Pancreas (tissue), 10 donors: ENCODE data around the gene ZSWIM4. TPM values are rescaled to one million over a fixed set of nuclear protein-coding genes. Genes with fewer than 3 reads are reported as not detected.
"Not testable (repeated sequence)": the region's sequence is repeated elsewhere in the genome, so short reads cannot be mapped to it uniquely, and the experiment has no call there.

Source experiments
- ATAC-seq, 4 donors: fragments of 200-7000 bp; cut with Tn5 transposase; one replicate each; pipeline versions ENCODE4 v1.8.0 to v1.9.1; 2020; ENCODE audit warnings: mild to moderate bottlenecking in 4 of 4, moderate library complexity in 4 of 4
- DNase-seq, 6 donors: peaks; one replicate each; pipeline ENCODE4 v3.0.0-alpha.2; 2020
- FAIRE-seq: peaks from 2 replicates; lab custom pipeline; 2012; peaks lifted over from hg19 to GRCh38; lab: Jason Lieb, UNC
- H3K27ac ChIP-seq, 4 donors: fragments of 200-600 bp; sonication (generic); 1 replicate in 3 of 4; 2 replicates in 1 of 4; pipeline versions ENCODE4 v1.5.0 to v1.8.0; 2020
- H3K27me3 ChIP-seq, 4 donors: fragments of 200-600 bp; one replicate each; pipeline ENCODE4 v1.8.0; 2021
- H3K36me3 ChIP-seq, 3 donors: fragments of 200-600 bp; sonication (generic) in 1 of 3; one replicate each; pipeline versions ENCODE4 v1.5.0 to v1.8.0; 2020 to 2021
- H3K4me1 ChIP-seq, 3 donors: fragments of 200-600 bp; one replicate each; pipeline ENCODE4 v1.8.0; 2021
- H3K4me3 ChIP-seq, 4 donors: fragments of 200-600 bp; sonication (generic) in 2 of 4; one replicate each; pipeline versions ENCODE4 v1.5.0 to v1.8.0; 2020 to 2021
- H3K9me3 ChIP-seq, 4 donors: fragments of 200-600 bp; one replicate each; pipeline ENCODE4 v1.8.0; 2021
- WGBS, 2 donors: extraction: QIAGEN DNeasy Blood & Tissue Kit; methylation state at CpG; one replicate each; pipeline ENCODE4 v1.1.7; 2013; 5-methylcytosine and 5-hydroxymethylcytosine counted together
- intact Hi-C, 3 donors: fragments of 100-400 bp; cut with DNase I; formaldehyde crosslinking; loops; one replicate each; pipeline versions ENCODE4 v1.11.1 to v1.14.2; 2022
- polyA plus RNA-seq, 2 donors: library from polyadenylated mRNA; stranded (reverse); fragments of 200-250 nt; gene quantifications; one replicate each; pipeline ENCODE4 v1.2.3, GENCODE V29; 2013
- total RNA-seq, 6 donors: library from RNA; stranded (reverse); fragmentation: NEBNext Ultra II Directional in 4 of 6; extraction: Animal tissue kit (Norgen Biotek cat#: 25700) in 4 of 6; gene quantifications; one replicate each; pipeline versions ENCODE4 v1.2.1 to v1.2.4, GENCODE V29; 2021 to 2023
- TF ChIP-seq, protein P1 (sequence below), 4 donors: fragments of 200-600 bp; sonication (generic) in 3 of 4; IDR thresholded peaks; one replicate each; pipeline versions ENCODE4 v1.5.0 to v1.8.0; 2021; ENCODE audit warnings: antibody characterized with exemption in 4 of 4
- donor health status: healthy with polysubstance abuse.
- donor health status: DM: no; HTN: no; CAD: no; lungs with moderate emphysema.
- donor health status: DM: no; HTN: no; CAD: no.
- donor health status: control.
- donor health status: control.
- donor health status: Bipolar disorder and iron deficiency.
- donor health status: DM: yes; HTN: yes; CAD: no.
- donor health status: DM: no; HTN: no; CAD: no.
- donor health status: DM: no; HTN: no; CAD: no.
- donor health status: DM: yes; HTN: yes; CAD: no.

Gene ZSWIM4
- total RNA-seq = 1 to 10 TPM; 1.9 to 9.3 (median 3.4) TPM
- polyA plus RNA-seq = 1 to 10 TPM; 3.9 to 5.5 TPM

DNA sequence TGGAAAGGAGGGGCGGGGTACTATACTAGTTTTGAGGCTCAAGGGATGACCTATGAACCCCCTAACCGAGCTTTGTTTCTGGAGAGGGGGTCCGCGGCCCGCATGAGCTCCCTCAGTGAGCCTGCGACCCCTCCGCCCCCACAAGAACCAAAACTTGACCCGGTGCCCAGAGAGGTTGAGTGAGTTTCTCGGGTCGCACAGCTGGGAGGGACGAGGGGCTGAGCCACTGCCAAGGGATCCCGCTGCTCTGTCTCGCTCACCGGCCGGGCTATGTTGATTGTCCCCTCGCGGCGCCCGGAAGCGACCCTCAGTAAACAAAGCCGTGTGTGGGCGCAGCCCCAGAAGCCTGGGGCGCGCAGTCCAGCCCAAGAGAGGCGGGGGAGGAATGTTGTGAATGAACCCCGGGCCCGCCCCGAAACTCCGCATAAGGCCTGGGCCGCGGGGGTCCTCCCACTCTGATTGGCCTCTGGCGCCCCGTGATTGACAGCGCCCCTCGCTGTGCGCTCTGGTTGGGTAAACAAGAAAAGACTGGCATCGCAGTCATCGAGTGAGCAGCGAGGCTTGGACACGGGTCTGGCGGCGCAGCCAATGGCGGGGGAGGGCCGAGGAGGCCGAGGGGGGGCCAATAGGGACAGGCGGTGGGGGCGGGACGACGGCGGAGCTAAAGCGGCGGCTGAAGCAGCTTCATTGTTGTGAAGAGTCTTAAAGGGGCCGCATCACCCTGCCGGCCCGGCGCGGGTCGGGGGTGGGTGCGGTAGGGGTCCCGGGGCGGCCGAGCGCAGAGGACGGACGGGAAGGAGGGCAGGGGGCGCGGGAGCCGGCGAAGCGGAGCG is at the start of gene ZSWIM4:
Gene ZSWIM4, plus strand, starts transcription at position 687 of the 833 bp plus-strand sequence. CDS start 206 bp downstream, outside the sequence.
- FAIRE-seq = peak; percentile 5
- peak within 1 kb of the TSS; percentile 81 to 95 (median 88) for H3K27ac ChIP-seq
- no peaks in the 10 kb centered on the region for H3K27me3 ChIP-seq
- 1% methylated on average over 54 to 71 of the region's 71 CpGs for WGBS, 2 donors
- intact Hi-C loops = no loop called here
- no peaks in the 10 kb centered on the region for H3K36me3 ChIP-seq
- peak; percentile 95 to 97 (median 97) for ATAC-seq
- H3K4me3 ChIP-seq = peak within 1 kb of the TSS; percentile 49 to 80 (median 69)
- no peaks in the 10 kb centered on the region for H3K9me3 ChIP-seq
- peaks cover 0 to 10% (median 9%) of the 10 kb centered on the region in 3 donors for H3K4me1 ChIP-seq
- TF ChIP-seq, protein P1, sequence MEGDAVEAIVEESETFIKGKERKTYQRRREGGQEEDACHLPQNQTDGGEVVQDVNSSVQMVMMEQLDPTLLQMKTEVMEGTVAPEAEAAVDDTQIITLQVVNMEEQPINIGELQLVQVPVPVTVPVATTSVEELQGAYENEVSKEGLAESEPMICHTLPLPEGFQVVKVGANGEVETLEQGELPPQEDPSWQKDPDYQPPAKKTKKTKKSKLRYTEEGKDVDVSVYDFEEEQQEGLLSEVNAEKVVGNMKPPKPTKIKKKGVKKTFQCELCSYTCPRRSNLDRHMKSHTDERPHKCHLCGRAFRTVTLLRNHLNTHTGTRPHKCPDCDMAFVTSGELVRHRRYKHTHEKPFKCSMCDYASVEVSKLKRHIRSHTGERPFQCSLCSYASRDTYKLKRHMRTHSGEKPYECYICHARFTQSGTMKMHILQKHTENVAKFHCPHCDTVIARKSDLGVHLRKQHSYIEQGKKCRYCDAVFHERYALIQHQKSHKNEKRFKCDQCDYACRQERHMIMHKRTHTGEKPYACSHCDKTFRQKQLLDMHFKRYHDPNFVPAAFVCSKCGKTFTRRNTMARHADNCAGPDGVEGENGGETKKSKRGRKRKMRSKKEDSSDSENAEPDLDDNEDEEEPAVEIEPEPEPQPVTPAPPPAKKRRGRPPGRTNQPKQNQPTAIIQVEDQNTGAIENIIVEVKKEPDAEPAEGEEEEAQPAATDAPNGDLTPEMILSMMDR (IDR thresholded peaks at IDR 0.05) = no peak
- peak; percentile 96 to 100 (median 99) for DNase-seq

DNA sequence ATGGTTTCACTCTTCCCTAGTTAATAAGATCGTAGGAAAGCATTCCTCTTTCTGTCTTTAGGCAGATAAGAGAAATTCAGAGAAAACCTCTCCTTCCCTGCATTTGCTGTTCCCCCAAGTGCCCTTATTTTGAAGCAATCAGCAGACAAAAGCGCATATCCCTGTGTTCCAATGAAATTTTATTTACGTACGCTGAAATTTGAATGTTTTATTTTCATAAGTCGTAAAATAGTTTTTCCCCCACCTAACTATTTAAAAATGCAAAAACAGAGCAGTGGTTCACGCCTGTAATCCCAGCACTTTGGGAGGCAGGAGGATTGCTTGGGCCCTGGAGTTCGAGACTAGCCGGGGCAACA is 48.2 kb upstream of the ZSWIM4 start:
- H3K4me3 ChIP-seq = peak overlapping the region in 3 of 4 donors; percentile 60 to 86 (median 61)

DNA sequence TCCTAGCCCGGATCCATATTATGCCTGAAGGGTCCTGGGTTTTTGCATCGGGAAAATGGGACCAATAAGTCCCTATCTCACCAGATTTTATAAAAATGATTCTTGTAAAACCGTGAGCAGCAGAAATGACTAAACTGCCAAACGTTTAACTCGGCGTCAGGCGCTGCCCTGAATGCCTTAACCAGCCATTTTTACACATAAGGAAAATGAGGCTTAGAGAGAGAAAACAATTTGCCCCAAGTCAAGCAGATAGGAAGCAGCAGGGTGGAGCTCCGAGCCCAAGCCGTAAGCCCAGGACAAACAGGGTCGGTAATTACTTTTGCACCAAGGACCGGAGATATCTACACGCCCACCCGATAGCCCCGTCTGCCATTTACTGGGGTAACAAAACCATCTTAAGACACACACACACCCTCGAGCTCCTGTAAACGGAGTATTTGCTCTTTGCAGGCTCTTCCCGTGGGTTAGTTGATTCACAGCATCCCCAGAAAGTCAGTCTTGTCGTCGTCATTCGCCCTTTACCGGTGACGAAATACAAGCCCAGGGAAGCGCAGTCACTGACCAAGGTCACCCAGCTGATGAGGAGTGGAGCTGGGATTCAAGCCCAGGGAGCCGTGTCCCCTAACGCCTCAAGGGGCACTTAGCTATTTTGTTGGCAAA is 46.9 kb upstream of the ZSWIM4 start:
- no peak for FAIRE-seq
- Histone ChIP-seq H3K27me3 (no peaks in the 10 kb centered on the region), H3K9me3 (no peaks in the 10 kb centered on the region), H3K4me1 (peaks cover 5 to 14% (median 7%) of the 10 kb centered on the region in 3 donors), H3K4me3 (peak overlapping the region; percentile 60 to 86 (median 72)), H3K27ac (peak overlapping the region; percentile 47 to 85 (median 63)), H3K36me3 (peaks cover 0 to 4% (median 0%) of the 10 kb centered on the region in 3 donors)
- TF ChIP-seq, protein P1 (IDR thresholded peaks at IDR 0.05) = no peak
- peak in 2 of 4 donors; percentile 0 to 2 for ATAC-seq
- DNase-seq = peak in 1 of 6 donors; percentile 44
- intact Hi-C loops = no loop called here
- WGBS, 2 donors = 0% methylated on average over 25 of the region's 25 CpGs

More for the DNA sequence above, 48.2 kb upstream of the ZSWIM4 start:
- peak overlapping the region in 3 of 4 donors; percentile 50 to 85 (median 76) for H3K27ac ChIP-seq
- no peak for DNase-seq
- WGBS, 2 donors = 89 to 92% methylated on average over 8 of the region's 8 CpGs
- peaks cover 0 to 4% (median 0%) of the 10 kb centered on the region in 3 donors for H3K36me3 ChIP-seq
- H3K4me1 ChIP-seq = peaks cover 5 to 14% (median 7%) of the 10 kb centered on the region in 3 donors
- no peaks in the 10 kb centered on the region for H3K27me3 ChIP-seq
- intact Hi-C loops = no loop called here
- no peaks in the 10 kb centered on the region for H3K9me3 ChIP-seq
- no peak for ATAC-seq
- TF ChIP-seq, protein P1 (IDR thresholded peaks at IDR 0.05) = no peak
- no peak for FAIRE-seq

DNA sequence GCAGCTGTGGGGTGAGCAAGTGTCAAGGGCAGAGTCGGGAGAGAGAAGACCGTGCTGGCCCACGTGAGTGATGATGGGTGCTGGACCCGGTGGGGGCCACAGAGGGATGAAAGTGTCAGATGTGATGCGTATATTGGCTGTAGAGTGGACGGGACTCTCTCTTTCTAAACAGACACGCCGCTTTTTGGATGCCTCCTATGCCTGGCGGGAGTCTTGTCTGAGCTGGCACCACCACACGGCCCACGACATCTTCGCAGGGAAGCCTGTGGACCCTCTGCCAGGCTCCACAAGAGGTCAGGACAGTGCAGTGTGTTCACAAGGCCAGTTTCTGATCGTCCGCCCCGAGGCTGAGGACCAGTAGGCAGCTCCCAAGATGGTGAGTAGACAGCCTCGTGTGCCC is 43.8 kb upstream of the ZSWIM4 start:
- TF ChIP-seq, protein P1 (IDR thresholded peaks at IDR 0.05) = no peak
- Histone ChIP-seq H3K27ac (no peak overlapping the region), H3K9me3 (no peaks in the 10 kb centered on the region), H3K4me1 (peaks cover 5 to 8% (median 7%) of the 10 kb centered on the region in 3 donors), H3K36me3 (peaks cover 0 to 24% (median 16%) of the 10 kb centered on the region in 3 donors), H3K4me3 (no peak overlapping the region), H3K27me3 (no peaks in the 10 kb centered on the region)
- WGBS, 2 donors = 87 to 88% methylated on average over 16 of the region's 16 CpGs
- ATAC-seq = no peak
- intact Hi-C loops = no loop called here
- FAIRE-seq = no peak
- DNase-seq = no peak

DNA sequence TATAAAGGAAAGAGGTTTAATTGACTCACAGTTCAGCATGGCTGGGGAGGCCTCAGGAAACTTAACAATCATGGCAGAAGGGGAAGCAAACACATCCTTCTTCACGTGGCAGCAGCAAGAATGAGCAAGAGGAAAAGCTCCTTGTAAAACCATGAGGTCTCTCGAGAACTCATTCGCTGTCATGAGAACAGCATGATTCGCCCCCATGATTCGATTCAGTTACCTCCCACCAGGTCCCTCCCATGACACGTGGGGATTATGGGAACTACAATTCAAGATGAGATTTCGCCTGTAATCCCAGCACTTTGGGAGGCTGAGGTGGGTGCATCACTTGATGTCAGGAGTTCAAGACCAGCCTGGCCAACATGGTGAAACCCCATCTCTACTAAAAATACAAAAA is 41.6 kb upstream of the ZSWIM4 start:
- H3K27ac ChIP-seq, FAIRE-seq, DNase-seq, H3K9me3 ChIP-seq, H3K4me3 ChIP-seq, intact Hi-C loops, H3K27me3 ChIP-seq, ATAC-seq, H3K4me1 ChIP-seq: not testable (repeated sequence)
- H3K36me3 ChIP-seq = peaks cover 0 to 41% (median 16%) of the 10 kb centered on the region in 3 donors
- 89 to 94% methylated on average over 7 of the region's 7 CpGs for whole genome bisulfite sequencing, 2 donors
